Naive B cell (primary cell): Measurements from ENCODE around the gene DPP6. TPM values are rescaled to one million over a fixed set of nuclear protein-coding genes. Genes with fewer than 3 reads are reported as not detected.

ENCODE experiments used
- ATAC-seq, 2 donors: fragments of 150-1000 bp; cut with Tn5 transposase; 2 replicates each; pipeline ENCODE4 v1.10.0; 2021; ENCODE audit warnings: low read depth in 2 of 2, mild to moderate bottlenecking in 2 of 2, moderate library complexity in 2 of 2
- DNase-seq: peaks from one replicate; pipeline ENCODE4 v3.0.0; 2022
- H3K27ac Mint-ChIP-seq, 6 donors: one replicate each; pipeline ENCODE4 v1.8.0; 2020 to 2022; ENCODE audit warnings: mild to moderate bottlenecking in 6 of 6, mixed read lengths in 6 of 6, moderate library complexity in 5 of 6, inconsistent platforms in 2 of 6
- H3K27me3 Mint-ChIP-seq, 3 donors: one replicate each; pipeline ENCODE4 v1.8.0; 2021 to 2022; ENCODE audit warnings: mixed read lengths in 3 of 3, mild to moderate bottlenecking in 1 of 3
- H3K36me3 Mint-ChIP-seq, 2 donors: one replicate each; pipeline ENCODE4 v1.8.0; 2020 to 2022; ENCODE audit warnings: mixed read lengths in 2 of 2, inconsistent platforms in 1 of 2, mild to moderate bottlenecking in 1 of 2
- H3K4me1 Mint-ChIP-seq, 3 donors: one replicate each; pipeline ENCODE4 v1.8.0; 2020 to 2022; ENCODE audit warnings: mixed read lengths in 3 of 3, inconsistent platforms in 1 of 3, mild to moderate bottlenecking in 1 of 3, moderate library complexity in 1 of 3
- H3K4me3 Mint-ChIP-seq, 8 donors: one replicate each; pipeline ENCODE4 v1.8.0; 2020 to 2022; ENCODE audit warnings: mild to moderate bottlenecking in 8 of 8, mixed read lengths in 8 of 8, moderate library complexity in 8 of 8, inconsistent platforms in 2 of 8
- H3K9me3 Mint-ChIP-seq, 7 donors: one replicate each; pipeline ENCODE4 v1.8.0; 2020 to 2022; ENCODE audit warnings: mixed read lengths in 7 of 7, mild to moderate bottlenecking in 5 of 7, inconsistent platforms in 2 of 7, moderate library complexity in 1 of 7
- polyA plus RNA-seq, 6 donors: library from polyadenylated mRNA; unstranded; fragments of 300-500 nt; fragmentation: Illumina TruSeq; gene quantifications; one replicate each; pipeline ENCODE4 v1.2.3, GENCODE V29; 2021; ENCODE audit warnings: low read depth in 6 of 6

DPP6 gene
- polyA plus RNA-seq, 6 donors from 2014 or later: not detected

GRCh38 chr7:154698726-154699291 lies 646.6 kb downstream of the DPP6 start:
- Mint-ChIP-seq H3K4me1 (no peaks in the 10 kb centered on the region), H3K4me3 (no peak overlapping the region), H3K36me3 (no peaks in the 10 kb centered on the region), H3K27ac (no peak overlapping the region), H3K9me3 (peaks cover 0 to 26% (median 11%) of the 10 kb centered on the region in 7 donors), H3K27me3 (no peaks in the 10 kb centered on the region)
- no peak for ATAC-seq
- DNase-seq: no peak

GRCh38 chr7:154699417-154699816 lies 647.2 kb downstream of the DPP6 start:
- Mint-ChIP-seq H3K4me1 (no peaks in the 10 kb centered on the region), H3K36me3 (no peaks in the 10 kb centered on the region), H3K4me3 (no peak overlapping the region), H3K27me3 (no peaks in the 10 kb centered on the region), H3K27ac (no peak overlapping the region), H3K9me3 (peaks cover 0 to 32% (median 14%) of the 10 kb centered on the region in 7 donors)
- DNase-seq: no peak
- no peak for ATAC-seq

- Mint-ChIP-seq H3K4me1 (no peaks in the 10 kb centered on the region), H3K36me3 (peaks cover 0 to 10% of the 10 kb centered on the region in 2 donors), H3K27me3 (no peaks in the 10 kb centered on the region), H3K4me3 (no peak overlapping the region), H3K9me3 (peaks cover 15 to 52% (median 24%) of the 10 kb centered on the region in 7 donors), H3K27ac (no peak overlapping the region)
- no peak for ATAC-seq
- no peak for DNase-seq
Observed at GRCh38 chr7:154709840-154710520, 657.8 kb downstream of the DPP6 start.

- ATAC-seq (no peak), DNase-seq (no peak)
- peaks cover 0 to 6% (median 0%) of the 10 kb centered on the region in 3 donors for H3K27me3 Mint-ChIP-seq
- peaks cover 10 to 35% (median 12%) of the 10 kb centered on the region in 7 donors for H3K9me3 Mint-ChIP-seq
- H3K4me1 Mint-ChIP-seq: no peaks in the 10 kb centered on the region
- no peak overlapping the region for H3K4me3 Mint-ChIP-seq
- peaks cover 0 to 2% of the 10 kb centered on the region in 2 donors for H3K36me3 Mint-ChIP-seq
- no peak overlapping the region for H3K27ac Mint-ChIP-seq
Observed at GRCh38 chr7:154720016-154720415, 667.8 kb downstream of the DPP6 start.

DNA sequence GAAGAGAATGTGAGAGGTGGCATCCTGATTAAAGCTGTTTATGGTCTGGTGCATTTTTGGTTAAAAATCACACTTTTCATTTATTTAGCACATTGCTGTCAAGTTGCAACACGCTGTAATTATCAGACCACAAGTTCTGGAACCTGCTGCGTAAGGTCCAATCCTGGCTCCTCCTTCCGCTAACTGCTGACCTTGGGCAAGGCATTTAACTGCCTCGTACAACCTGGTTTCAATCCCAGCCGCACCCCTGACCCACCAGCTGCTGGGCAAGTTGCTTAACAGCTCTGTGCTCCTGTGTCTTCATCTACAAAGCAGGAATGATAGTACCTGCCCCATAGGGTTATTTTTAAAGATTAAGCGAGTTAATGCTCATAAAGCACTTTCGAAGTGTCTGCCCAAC lies 668.9 kb downstream of the DPP6 start:
- H3K27ac Mint-ChIP-seq: no peak overlapping the region
- no peaks in the 10 kb centered on the region for H3K4me1 Mint-ChIP-seq

DNA sequence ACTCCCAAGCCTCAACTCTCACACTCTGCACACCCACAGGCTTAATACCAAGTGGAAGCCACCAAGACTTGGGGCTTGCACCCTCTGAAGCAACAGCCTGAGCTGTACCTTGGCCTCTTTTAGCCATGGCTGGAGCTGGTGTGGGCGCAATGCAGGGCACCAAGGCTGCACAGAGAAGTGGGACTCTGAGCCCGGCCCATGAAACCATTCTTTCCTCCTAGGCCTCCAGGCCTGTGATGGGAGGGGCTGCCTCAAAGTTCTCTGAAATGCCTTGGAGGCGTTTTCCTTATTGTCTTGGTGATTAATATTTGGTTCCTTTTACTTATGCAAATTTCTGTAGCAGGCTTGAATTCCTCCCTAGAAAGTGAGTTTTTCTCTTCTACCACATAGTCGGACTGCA lies 674.2 kb downstream of the DPP6 start:
- no peaks in the 10 kb centered on the region for H3K4me1 Mint-ChIP-seq
- H3K27me3 Mint-ChIP-seq: no peaks in the 10 kb centered on the region
- ATAC-seq: no peak
- no peak for DNase-seq
- H3K4me3 Mint-ChIP-seq: no peak overlapping the region
- no peak overlapping the region for H3K27ac Mint-ChIP-seq
- peaks cover 0 to 19% of the 10 kb centered on the region in 2 donors for H3K36me3 Mint-ChIP-seq
- peaks cover 11 to 26% (median 24%) of the 10 kb centered on the region in 7 donors for H3K9me3 Mint-ChIP-seq

More for the DNA sequence above, 668.9 kb downstream of the DPP6 start:
- Mint-ChIP-seq H3K36me3 (peaks cover 0 to 11% of the 10 kb centered on the region in 2 donors), H3K9me3 (peaks cover 10 to 37% (median 17%) of the 10 kb centered on the region in 7 donors), H3K4me3 (no peak overlapping the region), H3K27me3 (peaks cover 0 to 6% (median 0%) of the 10 kb centered on the region in 3 donors)
- no peak for ATAC-seq
- DNase-seq: no peak

- Mint-ChIP-seq H3K27me3 (no peaks in the 10 kb centered on the region), H3K27ac (no peak overlapping the region), H3K4me1 (no peaks in the 10 kb centered on the region), H3K9me3 (peaks cover 11 to 34% (median 25%) of the 10 kb centered on the region in 7 donors), H3K4me3 (no peak overlapping the region), H3K36me3 (peaks cover 0 to 19% of the 10 kb centered on the region in 2 donors)
- ATAC-seq (no peak), DNase-seq (no peak)
Observed at GRCh38 chr7:154729056-154729455, 676.9 kb downstream of the DPP6 start.

DNA sequence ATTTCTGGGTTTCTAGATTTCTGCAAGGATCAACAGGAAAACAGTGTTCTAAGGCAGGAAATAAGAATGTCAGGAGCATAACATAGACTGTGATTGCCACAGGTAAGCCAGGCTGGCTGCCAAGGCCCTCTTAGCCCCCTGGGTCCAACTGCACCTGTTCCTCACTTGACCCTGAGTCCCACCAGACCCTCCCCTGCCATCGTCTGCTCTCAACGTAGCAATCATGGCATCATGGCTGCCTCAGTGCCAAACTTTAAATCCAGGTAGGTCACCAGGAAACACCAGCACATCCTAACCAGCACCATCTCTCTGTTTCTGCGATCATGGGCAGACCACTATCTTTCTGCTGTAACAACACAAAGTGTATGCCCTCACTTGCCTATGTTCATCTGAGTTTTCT lies 683.6 kb downstream of the DPP6 start:
- Mint-ChIP-seq H3K4me3 (no peak overlapping the region), H3K9me3 (peaks cover 0 to 9% (median 4%) of the 10 kb centered on the region in 7 donors), H3K27me3 (no peaks in the 10 kb centered on the region), H3K27ac (no peak overlapping the region), H3K4me1 (no peaks in the 10 kb centered on the region), H3K36me3 (no peaks in the 10 kb centered on the region)
- no peak for DNase-seq
- ATAC-seq: no peak

DNA sequence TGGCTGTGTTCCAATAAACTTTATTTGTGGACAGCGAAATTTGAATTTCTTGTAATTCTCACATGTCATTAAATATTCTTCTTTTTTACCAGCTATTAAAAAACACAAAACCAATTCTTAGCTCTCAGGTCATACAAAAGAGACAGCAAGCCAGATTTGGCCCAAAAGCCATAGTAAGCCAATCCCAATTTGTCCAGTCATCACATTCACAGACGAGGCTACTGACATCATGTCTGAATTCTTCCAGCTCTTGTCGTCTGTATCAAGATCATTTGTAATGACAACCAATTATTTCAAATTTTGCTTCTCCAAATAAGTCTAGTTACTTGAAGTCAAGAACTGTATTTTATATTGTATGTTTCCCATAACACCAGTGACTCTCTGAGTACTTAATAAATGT lies 684.2 kb downstream of the DPP6 start:
- Mint-ChIP-seq H3K4me3 (no peak overlapping the region), H3K36me3 (no peaks in the 10 kb centered on the region), H3K27ac (no peak overlapping the region), H3K4me1 (no peaks in the 10 kb centered on the region), H3K9me3 (peaks cover 0 to 9% (median 4%) of the 10 kb centered on the region in 7 donors), H3K27me3 (no peaks in the 10 kb centered on the region)
- no peak for ATAC-seq
- DNase-seq: no peak

- ATAC-seq (no peak), DNase-seq (no peak)
- Mint-ChIP-seq H3K27ac (no peak overlapping the region), H3K36me3 (no peaks in the 10 kb centered on the region), H3K4me1 (no peaks in the 10 kb centered on the region), H3K9me3 (peaks cover 0 to 7% (median 2%) of the 10 kb centered on the region in 7 donors), H3K27me3 (peaks cover 0 to 10% (median 3%) of the 10 kb centered on the region in 3 donors), H3K4me3 (no peak overlapping the region)
Observed at GRCh38 chr7:154738216-154738615, 686.0 kb downstream of the DPP6 start.

DNA sequence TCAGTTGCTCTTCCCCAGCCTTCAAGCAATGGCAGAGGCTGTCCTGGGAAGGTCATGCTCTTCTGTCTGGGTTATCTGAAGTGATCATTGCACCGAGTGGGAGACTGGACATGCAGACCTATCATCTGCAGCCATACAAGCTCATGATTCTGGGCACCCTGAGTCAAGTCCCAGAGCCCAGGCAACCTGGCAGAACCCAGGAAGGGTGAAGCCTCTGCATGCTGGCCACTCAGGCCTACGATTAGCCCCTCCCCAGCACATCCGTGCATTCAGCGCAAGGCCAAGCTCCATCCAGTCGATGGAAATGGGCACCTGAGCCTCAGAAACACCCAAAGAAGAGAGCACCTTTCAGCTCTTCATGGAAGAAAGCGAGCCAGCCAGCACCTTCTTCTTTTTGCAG lies 688.9 kb downstream of the DPP6 start:
- Mint-ChIP-seq H3K36me3 (no peaks in the 10 kb centered on the region), H3K9me3 (peaks cover 0 to 6% (median 3%) of the 10 kb centered on the region in 7 donors), H3K4me3 (no peak overlapping the region), H3K4me1 (no peaks in the 10 kb centered on the region), H3K27me3 (peaks cover 0 to 21% (median 5%) of the 10 kb centered on the region in 3 donors), H3K27ac (no peak overlapping the region)
- DNase-seq (no peak), ATAC-seq (no peak)

DNA sequence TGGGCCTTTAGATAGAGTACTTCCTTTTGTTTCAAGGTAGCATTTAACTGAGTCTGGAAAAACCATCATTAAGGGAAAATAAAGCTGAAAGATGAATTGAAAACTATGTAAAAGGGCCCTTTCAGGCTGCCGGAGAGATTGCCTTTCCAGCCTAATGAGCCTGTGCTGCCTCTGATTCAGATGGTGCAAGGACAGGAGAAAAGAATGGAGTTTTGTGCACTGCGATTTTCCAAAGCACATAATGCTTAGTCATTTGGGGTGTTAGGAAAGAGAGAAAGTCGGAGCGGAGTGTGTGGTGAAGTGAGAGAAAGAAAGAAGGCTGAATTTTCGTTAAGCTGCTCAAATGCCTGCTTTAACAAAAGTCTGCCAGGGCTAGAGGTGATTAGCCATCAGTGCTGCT lies 691.0 kb downstream of the DPP6 start:
- Mint-ChIP-seq H3K9me3 (peaks cover 0 to 6% (median 3%) of the 10 kb centered on the region in 7 donors), H3K4me3 (no peak overlapping the region), H3K36me3 (no peaks in the 10 kb centered on the region), H3K27ac (no peak overlapping the region), H3K27me3 (peaks cover 0 to 21% (median 5%) of the 10 kb centered on the region in 3 donors), H3K4me1 (no peaks in the 10 kb centered on the region)
- ATAC-seq: no peak
- no peak for DNase-seq

DNA sequence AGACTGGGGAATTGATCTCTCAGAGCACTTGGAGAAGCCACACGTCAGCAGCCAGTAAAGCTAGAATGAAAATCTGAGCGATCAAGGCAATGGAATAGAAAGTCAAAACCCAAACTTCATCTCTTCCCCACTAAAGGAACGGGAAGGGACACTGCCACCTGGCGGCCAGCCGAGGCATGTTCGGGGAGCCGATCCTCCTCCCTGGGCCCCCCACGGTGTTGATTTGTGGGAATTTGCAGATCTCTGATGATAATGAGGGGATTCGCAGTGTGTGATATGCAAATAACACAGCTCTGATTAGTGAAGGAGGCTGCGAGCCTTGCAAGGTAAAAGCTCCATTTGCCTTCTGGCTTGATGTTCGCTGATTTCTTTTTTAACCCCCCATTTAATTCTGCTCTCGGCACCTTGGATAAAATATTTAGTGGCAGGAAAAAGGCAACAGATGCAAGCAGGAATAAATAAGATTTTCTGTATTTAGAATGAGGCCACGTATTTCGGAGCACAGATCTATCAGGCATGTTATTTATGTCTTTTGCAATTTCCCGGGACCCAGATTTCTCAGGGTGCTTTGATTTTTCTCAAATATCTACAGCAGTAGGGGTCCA lies 692.2 kb downstream of the DPP6 start:
- ATAC-seq (no peak), DNase-seq (no peak)
- Mint-ChIP-seq H3K27ac (no peak overlapping the region), H3K4me1 (no peaks in the 10 kb centered on the region), H3K9me3 (peaks cover 0 to 6% (median 0%) of the 10 kb centered on the region in 7 donors), H3K27me3 (peaks cover 0 to 21% (median 5%) of the 10 kb centered on the region in 3 donors), H3K36me3 (no peaks in the 10 kb centered on the region), H3K4me3 (no peak overlapping the region)

- ATAC-seq (no peak), DNase-seq (no peak)
- Mint-ChIP-seq H3K36me3 (no peaks in the 10 kb centered on the region), H3K4me1 (no peaks in the 10 kb centered on the region), H3K9me3 (peaks cover 0 to 6% (median 2%) of the 10 kb centered on the region in 7 donors), H3K27ac (no peak overlapping the region), H3K27me3 (peaks cover 0 to 21% (median 5%) of the 10 kb centered on the region in 3 donors), H3K4me3 (no peak overlapping the region)
Observed at GRCh38 chr7:154744861-154745258, 692.7 kb downstream of the DPP6 start.
